ENCODE results near the gene CXXC5. TPM values are rescaled to one million over a fixed set of nuclear protein-coding genes. Genes with fewer than 3 reads are reported as not detected.

CXXC5 gene
- polyA plus RNA-seq, 1 of the 3 experiments (the other 2 are of a cell fraction): 47.4 TPM

DNA sequence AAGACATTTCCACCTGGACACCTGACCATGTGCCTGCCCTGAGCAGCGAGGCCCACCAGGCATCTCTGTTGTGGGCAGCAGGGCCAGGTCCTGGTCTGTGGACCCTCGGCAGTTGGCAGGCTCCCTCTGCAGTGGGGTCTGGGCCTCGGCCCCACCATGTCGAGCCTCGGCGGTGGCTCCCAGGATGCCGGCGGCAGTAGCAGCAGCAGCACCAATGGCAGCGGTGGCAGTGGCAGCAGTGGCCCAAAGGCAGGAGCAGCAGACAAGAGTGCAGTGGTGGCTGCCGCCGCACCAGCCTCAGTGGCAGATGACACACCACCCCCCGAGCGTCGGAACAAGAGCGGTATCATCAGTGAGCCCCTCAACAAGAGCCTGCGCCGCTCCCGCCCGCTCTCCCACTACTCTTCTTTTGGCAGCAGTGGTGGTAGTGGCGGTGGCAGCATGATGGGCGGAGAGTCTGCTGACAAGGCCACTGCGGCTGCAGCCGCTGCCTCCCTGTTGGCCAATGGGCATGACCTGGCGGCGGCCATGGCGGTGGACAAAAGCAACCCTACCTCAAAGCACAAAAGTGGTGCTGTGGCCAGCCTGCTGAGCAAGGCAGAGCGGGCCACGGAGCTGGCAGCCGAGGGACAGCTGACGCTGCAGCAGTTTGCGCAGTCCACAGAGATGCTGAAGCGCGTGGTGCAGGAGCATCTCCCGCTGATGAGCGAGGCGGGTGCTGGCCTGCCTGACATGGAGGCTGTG lies 32.4 kb downstream of the CXXC5 start:
- Histone ChIP-seq H3K79me2 (ENCODE audit: insufficient read depth) (peaks cover 70% of the 10 kb centered on the region), H3K9me3 (no peaks in the 10 kb centered on the region), H3K27ac (ENCODE audit: low read depth in 2 of 2, low read length in 1 of 2) (no peak overlapping the region; a peak in 1 of 4 replicates), H3F3A (replicated peaks; ENCODE audit: insufficient read depth) (no peaks in the 10 kb centered on the region), H3K36me3 (replicated peaks in 1 of 2; ENCODE audit: control insufficient read depth in 1 of 2, insufficient read depth in 2 of 2, low read length in 1 of 2) (peaks cover 27 to 49% of the 10 kb centered on the region in 2 experiments), H3K9me2 (no peaks in the 10 kb centered on the region), H3K4me3 (ENCODE audit: low read depth in 2 of 2, low read length in 1 of 2) (no peak overlapping the region), H3K27me3 (ENCODE audit: insufficient read depth) (no peaks in the 10 kb centered on the region), H2AFZ (ENCODE audit: low read depth) (no peak overlapping the region), H3K4me1 (ENCODE audit: control insufficient read depth in 1 of 2, insufficient read depth in 2 of 2, low read depth in 1 of 2, low read length in 1 of 2) (peaks cover 23 to 51% of the 10 kb centered on the region in 2 experiments; a peak in 2 of 4 replicates), H3K4me2 (no peak overlapping the region), H3K9ac (no peak overlapping the region), H4K20me1 (ENCODE audit: insufficient read depth) (peaks cover 62% of the 10 kb centered on the region)
- no peak for DNase-seq
- POLR2A ChIA-PET: no interaction called here
- WGBS (ENCODE audit: low lambda C conversion rate): 98% methylated on average over 15 of the region's 36 CpGs
- TF ChIP-seq EP300 (IDR thresholded peaks at IDR 0.05; ENCODE audit: borderline replicate concordance in 1 of 2, low read depth in 1 of 2, low read length in 1 of 2) (no peak), RCOR1 (IDR thresholded peaks at IDR 0.05; ENCODE audit: low read length) (no peak), NRF1 (IDR thresholded peaks at IDR 0.05; ENCODE audit: low read depth, low read length) (no peak), ELF1 (IDR thresholded peaks at IDR 0.05) (no peak), FOXM1 (IDR thresholded peaks at IDR 0.05; ENCODE audit: low read depth) (no peak), MEF2A (IDR thresholded peaks at IDR 0.05; ENCODE audit: borderline replicate concordance, low read depth) (no peak), TAF1 (IDR thresholded peaks at IDR 0.05; ENCODE audit: borderline replicate concordance, low read depth, low read length) (no peak), NFIC (IDR thresholded peaks at IDR 0.05; ENCODE audit: borderline replicate concordance) (no peak)
- TF ChIP-seq, protein P1, sequence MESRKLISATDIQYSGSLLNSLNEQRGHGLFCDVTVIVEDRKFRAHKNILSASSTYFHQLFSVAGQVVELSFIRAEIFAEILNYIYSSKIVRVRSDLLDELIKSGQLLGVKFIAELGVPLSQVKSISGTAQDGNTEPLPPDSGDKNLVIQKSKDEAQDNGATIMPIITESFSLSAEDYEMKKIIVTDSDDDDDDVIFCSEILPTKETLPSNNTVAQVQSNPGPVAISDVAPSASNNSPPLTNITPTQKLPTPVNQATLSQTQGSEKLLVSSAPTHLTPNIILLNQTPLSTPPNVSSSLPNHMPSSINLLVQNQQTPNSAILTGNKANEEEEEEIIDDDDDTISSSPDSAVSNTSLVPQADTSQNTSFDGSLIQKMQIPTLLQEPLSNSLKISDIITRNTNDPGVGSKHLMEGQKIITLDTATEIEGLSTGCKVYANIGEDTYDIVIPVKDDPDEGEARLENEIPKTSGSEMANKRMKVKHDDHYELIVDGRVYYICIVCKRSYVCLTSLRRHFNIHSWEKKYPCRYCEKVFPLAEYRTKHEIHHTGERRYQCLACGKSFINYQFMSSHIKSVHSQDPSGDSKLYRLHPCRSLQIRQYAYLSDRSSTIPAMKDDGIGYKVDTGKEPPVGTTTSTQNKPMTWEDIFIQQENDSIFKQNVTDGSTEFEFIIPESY (IDR thresholded peaks at IDR 0.05; ENCODE audit: borderline replicate concordance, low read depth): no peak
- CTCF ChIA-PET: interaction anchor here (1.5 to 4.8 kb wide), 3 partner anchors 9 to 47 kb away, joined by 5 to 42 read pairs (median 9); no protein-coding TSS in a partner anchor

DNA sequence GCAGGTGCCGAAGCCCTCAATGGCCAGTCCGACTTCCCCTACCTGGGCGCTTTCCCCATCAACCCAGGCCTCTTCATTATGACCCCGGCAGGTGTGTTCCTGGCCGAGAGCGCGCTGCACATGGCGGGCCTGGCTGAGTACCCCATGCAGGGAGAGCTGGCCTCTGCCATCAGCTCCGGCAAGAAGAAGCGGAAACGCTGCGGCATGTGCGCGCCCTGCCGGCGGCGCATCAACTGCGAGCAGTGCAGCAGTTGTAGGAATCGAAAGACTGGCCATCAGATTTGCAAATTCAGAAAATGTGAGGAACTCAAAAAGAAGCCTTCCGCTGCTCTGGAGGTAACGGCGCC lies 32.9 kb downstream of the CXXC5 start:
- Histone ChIP-seq H3K9me3 (no peaks in the 10 kb centered on the region), H3F3A (replicated peaks; ENCODE audit: insufficient read depth) (no peaks in the 10 kb centered on the region), H3K4me3 (ENCODE audit: low read depth in 2 of 2, low read length in 1 of 2) (no peak overlapping the region), H3K79me2 (ENCODE audit: insufficient read depth) (peaks cover 66% of the 10 kb centered on the region), H3K9me2 (no peaks in the 10 kb centered on the region), H3K27ac (ENCODE audit: low read depth in 2 of 2, low read length in 1 of 2) (no peak overlapping the region; a peak in 1 of 4 replicates), H2AFZ (ENCODE audit: low read depth) (no peak overlapping the region), H3K27me3 (ENCODE audit: insufficient read depth) (no peaks in the 10 kb centered on the region), H3K36me3 (replicated peaks in 1 of 2; ENCODE audit: control insufficient read depth in 1 of 2, insufficient read depth in 2 of 2, low read length in 1 of 2) (peaks cover 27 to 51% of the 10 kb centered on the region in 2 experiments), H3K4me2 (no peak overlapping the region), H3K4me1 (ENCODE audit: control insufficient read depth in 1 of 2, insufficient read depth in 2 of 2, low read depth in 1 of 2, low read length in 1 of 2) (peaks cover 23 to 52% of the 10 kb centered on the region in 2 experiments; a peak in 2 of 4 replicates), H3K9ac (no peak overlapping the region), H4K20me1 (ENCODE audit: insufficient read depth) (peaks cover 59% of the 10 kb centered on the region)
- ChIA-PET POLR2A (no interaction called here), CTCF (interaction anchor here (1.6 kb wide), 1 partner anchor 84 kb away, joined by 5 read pairs; no protein-coding TSS in a partner anchor)
- TF ChIP-seq SMC3 (IDR thresholded peaks at IDR 0.05; ENCODE audit: low read depth, low read length) (no peak), EP300 (IDR thresholded peaks at IDR 0.05; ENCODE audit: borderline replicate concordance in 1 of 2, low read depth in 1 of 2, low read length in 1 of 2) (no peak), RXRA (IDR thresholded peaks at IDR 0.05; ENCODE audit: borderline replicate concordance, low read depth) (no peak), TAF1 (IDR thresholded peaks at IDR 0.05; ENCODE audit: borderline replicate concordance, low read depth, low read length) (no peak), GATA2 (CRISPR knock-in tag; IDR thresholded peaks at IDR 0.05) (no peak), POLR2AphosphoS5 (IDR thresholded peaks at IDR 0.05; ENCODE audit: low read depth, low read length) (no peak)
- TF ChIP-seq, protein P2, sequence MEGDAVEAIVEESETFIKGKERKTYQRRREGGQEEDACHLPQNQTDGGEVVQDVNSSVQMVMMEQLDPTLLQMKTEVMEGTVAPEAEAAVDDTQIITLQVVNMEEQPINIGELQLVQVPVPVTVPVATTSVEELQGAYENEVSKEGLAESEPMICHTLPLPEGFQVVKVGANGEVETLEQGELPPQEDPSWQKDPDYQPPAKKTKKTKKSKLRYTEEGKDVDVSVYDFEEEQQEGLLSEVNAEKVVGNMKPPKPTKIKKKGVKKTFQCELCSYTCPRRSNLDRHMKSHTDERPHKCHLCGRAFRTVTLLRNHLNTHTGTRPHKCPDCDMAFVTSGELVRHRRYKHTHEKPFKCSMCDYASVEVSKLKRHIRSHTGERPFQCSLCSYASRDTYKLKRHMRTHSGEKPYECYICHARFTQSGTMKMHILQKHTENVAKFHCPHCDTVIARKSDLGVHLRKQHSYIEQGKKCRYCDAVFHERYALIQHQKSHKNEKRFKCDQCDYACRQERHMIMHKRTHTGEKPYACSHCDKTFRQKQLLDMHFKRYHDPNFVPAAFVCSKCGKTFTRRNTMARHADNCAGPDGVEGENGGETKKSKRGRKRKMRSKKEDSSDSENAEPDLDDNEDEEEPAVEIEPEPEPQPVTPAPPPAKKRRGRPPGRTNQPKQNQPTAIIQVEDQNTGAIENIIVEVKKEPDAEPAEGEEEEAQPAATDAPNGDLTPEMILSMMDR (IDR thresholded peaks at IDR 0.05): no peak
- TF ChIP-seq, protein P3, sequence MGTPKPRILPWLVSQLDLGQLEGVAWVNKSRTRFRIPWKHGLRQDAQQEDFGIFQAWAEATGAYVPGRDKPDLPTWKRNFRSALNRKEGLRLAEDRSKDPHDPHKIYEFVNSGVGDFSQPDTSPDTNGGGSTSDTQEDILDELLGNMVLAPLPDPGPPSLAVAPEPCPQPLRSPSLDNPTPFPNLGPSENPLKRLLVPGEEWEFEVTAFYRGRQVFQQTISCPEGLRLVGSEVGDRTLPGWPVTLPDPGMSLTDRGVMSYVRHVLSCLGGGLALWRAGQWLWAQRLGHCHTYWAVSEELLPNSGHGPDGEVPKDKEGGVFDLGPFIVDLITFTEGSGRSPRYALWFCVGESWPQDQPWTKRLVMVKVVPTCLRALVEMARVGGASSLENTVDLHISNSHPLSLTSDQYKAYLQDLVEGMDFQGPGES (IDR thresholded peaks at IDR 0.05; ENCODE audit: low read depth, low read length): no peak
- TF ChIP-seq, protein P4, sequence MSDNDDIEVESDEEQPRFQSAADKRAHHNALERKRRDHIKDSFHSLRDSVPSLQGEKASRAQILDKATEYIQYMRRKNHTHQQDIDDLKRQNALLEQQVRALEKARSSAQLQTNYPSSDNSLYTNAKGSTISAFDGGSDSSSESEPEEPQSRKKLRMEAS (IDR thresholded peaks at IDR 0.05; ENCODE audit: low read depth): no peak
- TF ChIP-seq, protein P5, sequence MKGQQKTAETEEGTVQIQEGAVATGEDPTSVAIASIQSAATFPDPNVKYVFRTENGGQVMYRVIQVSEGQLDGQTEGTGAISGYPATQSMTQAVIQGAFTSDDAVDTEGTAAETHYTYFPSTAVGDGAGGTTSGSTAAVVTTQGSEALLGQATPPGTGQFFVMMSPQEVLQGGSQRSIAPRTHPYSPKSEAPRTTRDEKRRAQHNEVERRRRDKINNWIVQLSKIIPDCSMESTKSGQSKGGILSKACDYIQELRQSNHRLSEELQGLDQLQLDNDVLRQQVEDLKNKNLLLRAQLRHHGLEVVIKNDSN (IDR thresholded peaks at IDR 0.05; ENCODE audit: borderline replicate concordance, low read depth): no peak
- WGBS (ENCODE audit: low lambda C conversion rate): 94% methylated on average over 17 of the region's 22 CpGs
- no peak for DNase-seq
